ENCODE data around the gene JMJD8. TPM values are rescaled to one million over a fixed set of nuclear protein-coding genes. Genes with fewer than 3 reads are reported as not detected.
"Not testable (repeated sequence)": the region's sequence is repeated elsewhere in the genome, so short reads cannot be mapped to it uniquely, and the experiment has no call there.

JMJD8 gene
- total RNA-seq, 1 donor from 2014 or later: 158 TPM

DNA sequence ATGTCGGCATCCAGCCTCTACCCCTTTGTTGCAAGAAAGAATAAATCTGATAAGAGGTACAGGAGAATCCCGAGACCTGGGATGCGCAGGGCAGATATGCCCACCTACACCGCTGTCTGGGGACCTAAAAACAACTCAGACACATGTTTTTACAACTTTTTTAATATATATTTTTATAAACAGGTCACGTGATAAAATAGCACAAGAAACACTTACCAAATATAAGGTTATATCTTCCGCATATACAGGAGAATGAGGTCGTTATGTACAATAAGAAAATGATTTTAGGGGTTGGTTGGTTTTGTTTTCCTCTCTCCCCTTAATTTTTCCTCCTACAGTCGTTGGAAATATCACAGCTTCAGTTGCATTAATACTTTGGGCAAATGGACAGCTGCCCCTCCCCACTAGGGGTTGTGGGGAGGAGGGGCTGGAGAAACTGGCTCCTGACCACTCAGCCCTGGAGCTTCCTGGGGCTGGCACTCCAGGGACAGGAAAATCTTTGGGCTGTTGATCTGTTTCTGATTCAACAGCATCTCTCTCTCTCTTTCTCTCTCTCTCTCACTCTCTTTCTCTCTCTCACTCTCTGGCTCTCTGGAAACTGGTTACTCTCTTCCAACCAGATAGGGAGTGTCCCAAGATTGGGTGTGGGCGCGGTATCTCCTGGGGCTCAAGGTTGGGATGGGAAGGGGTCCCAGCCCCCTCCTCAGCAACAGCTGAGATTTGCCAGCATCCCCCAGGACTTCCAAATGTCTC, 8.4 kb upstream of the JMJD8 start:
- Histone ChIP-seq H3K36me3 (peaks cover 0 to 3% of the 10 kb centered on the region in 2 donors), H3K4me3 (no peak overlapping the region), H3K4me1 (peaks cover 20 to 21% of the 10 kb centered on the region in 2 donors), H3K27me3 (peaks cover 28% of the 10 kb centered on the region), H3K9me3 (no peaks in the 10 kb centered on the region), H3K27ac (no peak overlapping the region)
- no peak for DNase-seq (ENCODE audit: low spot score in 2 of 2)
- intact Hi-C loops (cut with DNase I): no loop called here
- TF ChIP-seq, protein P1, sequence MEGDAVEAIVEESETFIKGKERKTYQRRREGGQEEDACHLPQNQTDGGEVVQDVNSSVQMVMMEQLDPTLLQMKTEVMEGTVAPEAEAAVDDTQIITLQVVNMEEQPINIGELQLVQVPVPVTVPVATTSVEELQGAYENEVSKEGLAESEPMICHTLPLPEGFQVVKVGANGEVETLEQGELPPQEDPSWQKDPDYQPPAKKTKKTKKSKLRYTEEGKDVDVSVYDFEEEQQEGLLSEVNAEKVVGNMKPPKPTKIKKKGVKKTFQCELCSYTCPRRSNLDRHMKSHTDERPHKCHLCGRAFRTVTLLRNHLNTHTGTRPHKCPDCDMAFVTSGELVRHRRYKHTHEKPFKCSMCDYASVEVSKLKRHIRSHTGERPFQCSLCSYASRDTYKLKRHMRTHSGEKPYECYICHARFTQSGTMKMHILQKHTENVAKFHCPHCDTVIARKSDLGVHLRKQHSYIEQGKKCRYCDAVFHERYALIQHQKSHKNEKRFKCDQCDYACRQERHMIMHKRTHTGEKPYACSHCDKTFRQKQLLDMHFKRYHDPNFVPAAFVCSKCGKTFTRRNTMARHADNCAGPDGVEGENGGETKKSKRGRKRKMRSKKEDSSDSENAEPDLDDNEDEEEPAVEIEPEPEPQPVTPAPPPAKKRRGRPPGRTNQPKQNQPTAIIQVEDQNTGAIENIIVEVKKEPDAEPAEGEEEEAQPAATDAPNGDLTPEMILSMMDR (IDR thresholded peaks at IDR 0.05): no peak

- H3K4me3 ChIP-seq; intact Hi-C loops (cut with DNase I); H3K9me3 ChIP-seq; DNase-seq (ENCODE audit: low spot score in 2 of 2); H3K27ac ChIP-seq: not testable (repeated sequence)
- Histone ChIP-seq H3K36me3 (peaks cover 8 to 15% of the 10 kb centered on the region in 2 donors), H3K27me3 (peaks cover 28% of the 10 kb centered on the region), H3K4me1 (peaks cover 20 to 21% of the 10 kb centered on the region in 2 donors)
Observed at GRCh38 chr16:691242-691641, 7.1 kb upstream of the JMJD8 start.

- DNase-seq (ENCODE audit: low spot score in 2 of 2): no peak
- peak overlapping the region; percentile 90 to 98 for H3K4me3 ChIP-seq
- peaks cover 11% of the 10 kb centered on the region for H3K27me3 ChIP-seq
- TF ChIP-seq, protein P1 (IDR thresholded peaks at IDR 0.05): no peak
- peaks cover 8 to 21% of the 10 kb centered on the region in 2 donors for H3K36me3 ChIP-seq
- H3K9me3 ChIP-seq: no peaks in the 10 kb centered on the region
- intact Hi-C loops (cut with DNase I): no loop called here
- H3K27ac ChIP-seq: peak overlapping the region; percentile 86 to 90
- H3K4me1 ChIP-seq: peaks cover 15 to 27% of the 10 kb centered on the region in 2 donors
Observed at GRCh38 chr16:689175-689897, 5.2 kb upstream of the JMJD8 start.

DNA sequence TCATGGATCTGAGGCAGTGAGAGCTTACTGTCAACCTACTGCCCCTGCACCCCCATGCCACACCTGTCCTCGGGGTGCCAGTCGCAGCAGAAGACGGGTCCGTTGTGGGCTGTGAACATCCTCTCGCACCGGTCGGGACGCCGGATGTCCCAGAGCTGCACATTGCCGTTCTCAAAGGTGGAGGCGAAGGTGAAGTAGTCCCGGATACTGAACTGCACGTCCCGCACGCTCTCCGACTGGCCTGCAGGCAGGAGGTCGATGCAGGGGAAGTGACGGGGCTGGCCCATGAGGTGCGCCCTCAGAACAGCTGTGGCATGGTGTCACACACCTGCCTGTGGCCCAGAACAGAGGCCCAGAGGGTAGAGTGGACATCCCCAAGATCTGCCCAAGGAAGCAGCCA, 3.4 kb upstream of the JMJD8 start:
- H3K9me3 ChIP-seq: no peaks in the 10 kb centered on the region
- no peaks in the 10 kb centered on the region for H3K27me3 ChIP-seq
- intact Hi-C loops (cut with DNase I): no loop called here
- H3K4me3 ChIP-seq: no peak overlapping the region
- no peak for DNase-seq (ENCODE audit: low spot score in 2 of 2)
- H3K27ac ChIP-seq: no peak overlapping the region
- H3K36me3 ChIP-seq: peaks cover 11 to 24% of the 10 kb centered on the region in 2 donors
- peaks cover 17 to 32% of the 10 kb centered on the region in 2 donors for H3K4me1 ChIP-seq
- TF ChIP-seq, protein P1 (IDR thresholded peaks at IDR 0.05): no peak

- Histone ChIP-seq H3K4me3 (no peak overlapping the region), H3K9me3 (no peaks in the 10 kb centered on the region), H3K36me3 (peaks cover 19 to 33% of the 10 kb centered on the region in 2 donors), H3K27ac (no peak overlapping the region), H3K4me1 (peaks cover 19 to 39% of the 10 kb centered on the region in 2 donors), H3K27me3 (no peaks in the 10 kb centered on the region)
- intact Hi-C loops (cut with DNase I): no loop called here
- no peak for DNase-seq (ENCODE audit: low spot score in 2 of 2)
- TF ChIP-seq, protein P1 (IDR thresholded peaks at IDR 0.05): no peak
Observed at GRCh38 chr16:686459-687260, 2.5 kb upstream of the JMJD8 start.
